CD14-positive monocyte (primary cell): ENCODE measurements around the gene MSGN1. TPM values are rescaled to one million over a fixed set of nuclear protein-coding genes. Genes with fewer than 3 reads are reported as not detected.

Experiments
- DNase-seq, 3 donors: peaks; one replicate each; pipeline ENCODE4 v3.0.0-alpha.2; 2011 to 2022
- H2AFZ ChIP-seq: 2 replicates; pipeline ENCODE4 v1.6.0; 2012; ENCODE audit warnings: mild to moderate bottlenecking, low read depth, low read length, inconsistent platforms; ENCODE audit not compliant: insufficient read depth, poor library complexity, severe bottlenecking
- H3K27ac ChIP-seq, 2 donors: 1 replicate in 1 of 2; 2 replicates in 1 of 2; pipeline ENCODE4 v1.5.1; 2012 to 2013; ENCODE audit warnings: low read length in 2 of 2, control low read depth in 1 of 2, inconsistent platforms in 1 of 2, low read depth in 1 of 2, mild to moderate bottlenecking in 1 of 2
- H3K27me3 ChIP-seq, 2 donors: one replicate each; pipeline versions ENCODE4 v1.6.0 to v1.6.1; 2011 to 2013; ENCODE audit warnings: low read length in 2 of 2; ENCODE audit not compliant: control insufficient read depth in 2 of 2, insufficient read depth in 2 of 2
- H3K36me3 ChIP-seq, 2 donors: replicated peaks in 1 of 2; 1 replicate in 1 of 2; 2 replicates in 1 of 2; pipeline versions ENCODE4 v1.5.1 to v1.6.1; 2012 to 2013; ENCODE audit warnings: low read length in 2 of 2, control low read depth in 1 of 2, inconsistent platforms in 1 of 2, mild to moderate bottlenecking in 1 of 2; ENCODE audit not compliant: insufficient read depth in 2 of 2, control insufficient read depth in 1 of 2
- H3K4me1 ChIP-seq, 2 donors: 1 replicate in 1 of 2; 2 replicates in 1 of 2; pipeline versions ENCODE4 v1.5.1 to v1.6.1; 2012 to 2013; ENCODE audit warnings: low read length in 2 of 2, control low read depth in 1 of 2, inconsistent platforms in 1 of 2, mild to moderate bottlenecking in 1 of 2, moderate library complexity in 1 of 2; ENCODE audit not compliant: insufficient read depth in 2 of 2, control insufficient read depth in 1 of 2
- H3K4me2 ChIP-seq: replicated peaks from 2 replicates; pipeline ENCODE3; 2012; ENCODE audit warnings: low read length, moderate library complexity, mild to moderate bottlenecking; ENCODE audit not compliant: poor library complexity, severe bottlenecking; ENCODE audit errors: extremely low read depth
- H3K4me3 ChIP-seq, 3 experiments: fragments of 200-600 bp in 1 of 3; sonication (generic) in 1 of 3; replicated peaks in 1 of 3; 1 replicate in 2 of 3; 2 replicates in 1 of 3; pipeline ENCODE4 v1.5.1; 2011 to 2013; ENCODE audit warnings: low read length in 3 of 3, mild to moderate bottlenecking in 3 of 3, control low read depth in 2 of 3, low read depth in 2 of 3, inconsistent platforms in 1 of 3, moderate library complexity in 1 of 3
- H3K79me2 ChIP-seq: 2 replicates; pipeline ENCODE4 v1.6.0; 2012; ENCODE audit warnings: mild to moderate bottlenecking, control low read depth, inconsistent platforms, low read length, moderate library complexity; ENCODE audit not compliant: insufficient read depth
- H3K9ac ChIP-seq: 2 replicates; pipeline ENCODE4 v1.6.0; 2017; ENCODE audit warnings: low read length, mild to moderate bottlenecking; ENCODE audit not compliant: insufficient read depth, poor library complexity, severe bottlenecking
- H3K9me3 ChIP-seq, 2 donors: replicated peaks in 1 of 2; 1 replicate in 1 of 2; 2 replicates in 1 of 2; pipeline versions ENCODE4 v1.5.1 to v1.6.1; 2012 to 2013; ENCODE audit warnings: low read length in 2 of 2, control low read depth in 1 of 2; ENCODE audit not compliant: control insufficient read depth in 1 of 2, insufficient read depth in 1 of 2
- H4K20me1 ChIP-seq: 2 replicates; pipeline ENCODE4 v1.6.0; 2012; ENCODE audit warnings: mild to moderate bottlenecking, low read length, control low read depth, moderate library complexity; ENCODE audit not compliant: insufficient read depth
- H3K27ac Mint-ChIP-seq, 7 donors: one replicate each; pipeline ENCODE4 v1.8.0; 2020; ENCODE audit warnings: mild to moderate bottlenecking in 7 of 7, mixed read lengths in 7 of 7, moderate library complexity in 6 of 7, inconsistent platforms in 2 of 7
- H3K27me3 Mint-ChIP-seq, 3 donors: one replicate each; pipeline ENCODE4 v1.8.0; 2021 to 2022; ENCODE audit warnings: low read depth in 3 of 3, mild to moderate bottlenecking in 3 of 3, mixed read lengths in 3 of 3, moderate library complexity in 3 of 3, inconsistent platforms in 1 of 3
- H3K36me3 Mint-ChIP-seq, 2 donors: one replicate each; pipeline ENCODE4 v1.8.0; 2020; ENCODE audit warnings: mixed read lengths in 2 of 2, inconsistent platforms in 1 of 2, mild to moderate bottlenecking in 1 of 2
- H3K4me1 Mint-ChIP-seq: one replicate; pipeline ENCODE4 v1.8.0; 2020; ENCODE audit warnings: mild to moderate bottlenecking, mixed read lengths
- H3K4me3 Mint-ChIP-seq, 2 donors: one replicate each; pipeline ENCODE4 v1.8.0; 2020; ENCODE audit warnings: mild to moderate bottlenecking in 2 of 2, mixed read lengths in 2 of 2, moderate library complexity in 1 of 2
- H3K9me3 Mint-ChIP-seq, 7 donors: one replicate each; pipeline ENCODE4 v1.8.0; 2020 to 2022; ENCODE audit warnings: mixed read lengths in 7 of 7, mild to moderate bottlenecking in 6 of 7, moderate library complexity in 6 of 7, inconsistent platforms in 2 of 7
- CTCF ChIP-seq: fragments of 200-600 bp; IDR thresholded peaks from one replicate; pipeline ENCODE4 v1.8.0; 2022; ENCODE audit warnings: antibody characterized with exemption, mild to moderate bottlenecking
- WGBS: methylation state at CpG from one replicate; pipeline ENCODE4 v1.1.5; 2013; ENCODE audit warnings: missing lambda C conversion rate; ENCODE audit not compliant: insufficient coverage; 5-methylcytosine and 5-hydroxymethylcytosine counted together
- intact Hi-C, 2 donors: fragments of 100-400 bp; cut with micrococcal nuclease; formaldehyde crosslinking; loops; one replicate each; pipeline versions ENCODE4 v1.15.0 to v1.15.1; 2023
- polyA plus RNA-seq, 3 donors: library from polyadenylated mRNA; depleted of rRNA in 1 of 3; unstranded in 2 of 3; stranded (reverse) in 1 of 3; fragments of 300-500 nt in 2 of 3; fragments of >200 nt in 1 of 3; fragmentation: Illumina TruSeq in 2 of 3; gene quantifications; 1 replicate in 2 of 3; 2 replicates in 1 of 3; pipeline ENCODE4 v1.2.3, GENCODE V29; 2012 to 2021

The MSGN1 gene
- polyA plus RNA-seq, 3 donors: not detected

GRCh38 chr2:17791817-17792130 lies 24.5 kb upstream of the MSGN1 start:
- no peak overlapping the region for H3K27ac Mint-ChIP-seq
- no CpG with 5 or more reads among the region's 2 CpGs for WGBS

GRCh38 chr2:17792515-17792914 lies 23.7 kb upstream of the MSGN1 start:
- Mint-ChIP-seq H3K4me3 (no peak overlapping the region), H3K36me3 (no peaks in the 10 kb centered on the region), H3K27me3 (peaks cover 8 to 12% (median 11%) of the 10 kb centered on the region in 3 donors), H3K9me3 (peaks cover 0 to 4% (median 0%) of the 10 kb centered on the region in 7 donors), H3K27ac (no peak overlapping the region), H3K4me1 (peaks cover 5% of the 10 kb centered on the region)
- Histone ChIP-seq H3K9ac (no peak overlapping the region), H3K36me3 (no peaks in the 10 kb centered on the region), H3K4me1 (no peaks in the 10 kb centered on the region), H3K4me2 (no peak overlapping the region), H3K4me3 (no peak overlapping the region), H3K9me3 (no peaks in the 10 kb centered on the region), H3K79me2 (no peaks in the 10 kb centered on the region), H2AFZ (no peak overlapping the region), H3K27me3 (peaks cover 0 to 2% of the 10 kb centered on the region in 2 donors), H4K20me1 (no peaks in the 10 kb centered on the region), H3K27ac (no peak overlapping the region)
- intact Hi-C loops: no loop called here
- no peak for TF ChIP-seq CTCF
- DNase-seq: no peak
- WGBS: no CpG with 5 or more reads among the region's 1 CpG

More at GRCh38 chr2:17791817-17792130, 24.5 kb upstream of the MSGN1 start:
- peaks cover 5% of the 10 kb centered on the region for H3K4me1 Mint-ChIP-seq
- no peak for TF ChIP-seq CTCF
- no peak for DNase-seq
- H3K9me3 Mint-ChIP-seq: peaks cover 0 to 4% (median 0%) of the 10 kb centered on the region in 7 donors
- intact Hi-C loops: no loop called here
- H3K9ac ChIP-seq: no peak overlapping the region
- no peaks in the 10 kb centered on the region for H3K4me1 ChIP-seq
- peaks cover 0 to 2% of the 10 kb centered on the region in 2 donors for H3K27me3 ChIP-seq
- no peaks in the 10 kb centered on the region for H3K9me3 ChIP-seq
- H3K79me2 ChIP-seq: no peaks in the 10 kb centered on the region
- no peaks in the 10 kb centered on the region for H3K36me3 Mint-ChIP-seq
- H3K27me3 Mint-ChIP-seq: peaks cover 8 to 12% (median 11%) of the 10 kb centered on the region in 3 donors
- no peaks in the 10 kb centered on the region for H3K36me3 ChIP-seq
- H4K20me1 ChIP-seq: no peaks in the 10 kb centered on the region
- no peak overlapping the region for H2AFZ ChIP-seq
- no peak overlapping the region for H3K4me3 ChIP-seq
- no peak overlapping the region for H3K4me3 Mint-ChIP-seq
- H3K27ac ChIP-seq: no peak overlapping the region
- no peak overlapping the region for H3K4me2 ChIP-seq
